ENCODE measurements around the gene ARSB. TPM values are rescaled to one million over a fixed set of nuclear protein-coding genes. Genes with fewer than 3 reads are reported as not detected.

ARSB gene
- total RNA-seq, 2 donors from 2014 or later, result 28.1 TPM

- 60 to 97% methylated on average over 1 to 3 of the region's 3 CpGs for WGBS, 2 experiments (ENCODE audit: insufficient coverage in 1 of 2, insufficient read length in 1 of 2)
- Histone ChIP-seq H3K27me3 (ENCODE audit: control insufficient read depth, insufficient read depth, low read length, poor library complexity, severe bottlenecking) (no peaks in the 10 kb centered on the region), H3K36me3 (ENCODE audit: control insufficient read depth, insufficient read depth, low read length) (no peaks in the 10 kb centered on the region), H3K27ac (ENCODE audit: low read depth, low read length) (no peak overlapping the region), H3K9me3 (ENCODE audit: control insufficient read depth, low read length) (peaks cover 21% of the 10 kb centered on the region), H3K4me3 (ENCODE audit: low read length) (no peak overlapping the region), H3K9ac (ENCODE audit: extremely low read depth, low read length, poor library complexity, severe bottlenecking) (no peak overlapping the region), H3K4me1 (ENCODE audit: control insufficient read depth, insufficient read depth, low read length) (no peaks in the 10 kb centered on the region)
- no peaks in the 10 kb centered on the region for H3K27me3 Mint-ChIP-seq (ENCODE audit: insufficient read depth)
- no peak overlapping the region for H3K27ac Mint-ChIP-seq
- no peak for DNase-seq
- no peak overlapping the region for H3K4me3 Mint-ChIP-seq
- no peaks in the 10 kb centered on the region for H3K4me1 Mint-ChIP-seq
- peaks cover 7% of the 10 kb centered on the region for H3K36me3 Mint-ChIP-seq (ENCODE audit: low read depth)
- peaks cover 36% of the 10 kb centered on the region for H3K9me3 Mint-ChIP-seq
- no peak for TF ChIP-seq CTCF (conservative IDR thresholded peaks at IDR 0.05)
Measured at GRCh38 chr5:78845470-78845869, 139.6 kb downstream of the ARSB start.

GRCh38 chr5:78843436-78843835, 141.7 kb downstream of the ARSB start:
- Histone ChIP-seq H3K4me1 (ENCODE audit: control insufficient read depth, insufficient read depth, low read length) (no peaks in the 10 kb centered on the region), H3K9me3 (ENCODE audit: control insufficient read depth, low read length) (peaks cover 32% of the 10 kb centered on the region), H3K9ac (ENCODE audit: extremely low read depth, low read length, poor library complexity, severe bottlenecking) (no peak overlapping the region), H3K36me3 (ENCODE audit: control insufficient read depth, insufficient read depth, low read length) (no peaks in the 10 kb centered on the region), H3K27ac (ENCODE audit: low read depth, low read length) (no peak overlapping the region), H3K4me3 (ENCODE audit: low read length) (no peak overlapping the region), H3K27me3 (ENCODE audit: control insufficient read depth, insufficient read depth, low read length, poor library complexity, severe bottlenecking) (no peaks in the 10 kb centered on the region)
- no peak for DNase-seq
- Mint-ChIP-seq H3K4me1 (peaks cover 5% of the 10 kb centered on the region), H3K9me3 (peaks cover 38% of the 10 kb centered on the region), H3K36me3 (ENCODE audit: low read depth) (peaks cover 18% of the 10 kb centered on the region), H3K4me3 (no peak overlapping the region), H3K27ac (no peak overlapping the region), H3K27me3 (ENCODE audit: insufficient read depth) (no peaks in the 10 kb centered on the region)
- 95 to 100% methylated on average over 1 of the region's 1 CpG for WGBS, 2 experiments (ENCODE audit: insufficient coverage in 1 of 2, insufficient read length in 1 of 2)
- no peak for TF ChIP-seq CTCF (conservative IDR thresholded peaks at IDR 0.05)

GRCh38 chr5:78841767-78842166, 143.3 kb downstream of the ARSB start:
- Mint-ChIP-seq H3K27ac (no peak overlapping the region), H3K27me3 (ENCODE audit: insufficient read depth) (no peaks in the 10 kb centered on the region), H3K4me1 (peaks cover 7% of the 10 kb centered on the region), H3K36me3 (ENCODE audit: low read depth) (peaks cover 28% of the 10 kb centered on the region), H3K4me3 (no peak overlapping the region), H3K9me3 (peaks cover 32% of the 10 kb centered on the region)
- Histone ChIP-seq H3K4me1 (ENCODE audit: control insufficient read depth, insufficient read depth, low read length) (no peaks in the 10 kb centered on the region), H3K27ac (ENCODE audit: low read depth, low read length) (no peak overlapping the region), H3K36me3 (ENCODE audit: control insufficient read depth, insufficient read depth, low read length) (no peaks in the 10 kb centered on the region), H3K4me3 (ENCODE audit: low read length) (peak overlapping the region; percentile 9), H3K9me3 (ENCODE audit: control insufficient read depth, low read length) (peaks cover 38% of the 10 kb centered on the region), H3K9ac (ENCODE audit: extremely low read depth, low read length, poor library complexity, severe bottlenecking) (no peak overlapping the region), H3K27me3 (ENCODE audit: control insufficient read depth, insufficient read depth, low read length, poor library complexity, severe bottlenecking) (no peaks in the 10 kb centered on the region)
- DNase-seq, result no peak
- no peak for TF ChIP-seq CTCF (conservative IDR thresholded peaks at IDR 0.05)
- WGBS, 2 experiments (ENCODE audit: insufficient coverage in 1 of 2, insufficient read length in 1 of 2), result 90% methylated on average over 1 of the region's 2 CpGs; no CpG with 5 or more reads in 1 of the 2 experiments

Measured in endodermal cell (in vitro differentiated cells).